Lower lobe of right lung (tissue), 2 donors: Measurements from ENCODE around the gene LRIT2. TPM values are rescaled to one million over a fixed set of nuclear protein-coding genes. Genes with fewer than 3 reads are reported as not detected.

Source experiments
- ATAC-seq, 2 donors: fragments of 200-7000 bp; cut with Tn5 transposase; one replicate each; pipeline ENCODE4 v1.9.1; 2020 to 2022; ENCODE audit warnings: mild to moderate bottlenecking in 2 of 2, moderate library complexity in 2 of 2
- DNase-seq: peaks from one replicate; pipeline ENCODE4 v3.0.0-alpha.2; 2020
- H3K27ac ChIP-seq: fragments of 200-600 bp; one replicate; pipeline ENCODE4 v1.8.0; 2022
- H3K27me3 ChIP-seq: fragments of 200-600 bp; one replicate; pipeline ENCODE4 v1.8.0; 2022; ENCODE audit warnings: low read depth
- H3K36me3 ChIP-seq: fragments of 200-600 bp; one replicate; pipeline ENCODE4 v1.8.0; 2022; ENCODE audit warnings: mild to moderate bottlenecking
- H3K4me1 ChIP-seq: fragments of 200-600 bp; one replicate; pipeline ENCODE4 v1.8.0; 2022
- H3K4me3 ChIP-seq: fragments of 200-600 bp; one replicate; pipeline ENCODE4 v1.8.0; 2022; ENCODE audit warnings: mild to moderate bottlenecking
- H3K9me3 ChIP-seq: fragments of 200-600 bp; one replicate; pipeline ENCODE4 v1.8.0; 2022
- CTCF ChIP-seq: fragments of 200-600 bp; IDR thresholded peaks from one replicate; pipeline ENCODE4 v1.8.0; 2022; ENCODE audit warnings: antibody characterized with exemption, mild to moderate bottlenecking
- intact Hi-C: fragments of 100-400 bp; cut with DNase I; formaldehyde crosslinking; loops from one replicate; pipeline ENCODE4 v1.11.0; 2022
- total RNA-seq: library from RNA; stranded (reverse); fragmentation: NEBNext Ultra II Directional; extraction: Animal tissue kit (Norgen Biotek cat#: 25700); gene quantifications from one replicate; pipeline ENCODE4 v1.2.1, GENCODE V29; 2021
- donor health status: DM: no; HTN: yes; CAD: no; lungs with severe emphysema.

Gene LRIT2
- total RNA-seq, 1 donor from 2014 or later, result not detected

GRCh38 chr10:84201244-84201606 is 24.1 kb downstream of the LRIT2 start:
- Histone ChIP-seq H3K4me3 (no peak overlapping the region), H3K36me3 (no peaks in the 10 kb centered on the region), H3K27ac (no peak overlapping the region), H3K27me3 (peaks cover 14% of the 10 kb centered on the region), H3K4me1 (no peaks in the 10 kb centered on the region), H3K9me3 (no peaks in the 10 kb centered on the region)
- DNase-seq (no peak), ATAC-seq (no peak)
- intact Hi-C loops, result no loop called here
- TF ChIP-seq CTCF, result no peak

GRCh38 chr10:84200537-84201243 is 24.7 kb downstream of the LRIT2 start:
- H3K9me3 ChIP-seq, result no peaks in the 10 kb centered on the region
- H3K4me3 ChIP-seq, result no peak overlapping the region
- no peaks in the 10 kb centered on the region for H3K4me1 ChIP-seq
- intact Hi-C loops, result no loop called here
- TF ChIP-seq CTCF, result no peak
- DNase-seq, result no peak
- peaks cover 15% of the 10 kb centered on the region for H3K27me3 ChIP-seq
- ATAC-seq, result no peak
- H3K27ac ChIP-seq, result no peak overlapping the region
- H3K36me3 ChIP-seq, result no peaks in the 10 kb centered on the region

- H3K4me3 ChIP-seq, result no peak overlapping the region
- H3K36me3 ChIP-seq, result no peaks in the 10 kb centered on the region
- H3K9me3 ChIP-seq, result no peaks in the 10 kb centered on the region
- no peak for TF ChIP-seq CTCF
- H3K27me3 ChIP-seq, result peaks cover 38% of the 10 kb centered on the region
- ATAC-seq, result no peak
- DNase-seq, result no peak
- no peak overlapping the region for H3K27ac ChIP-seq
- H3K4me1 ChIP-seq, result peaks cover 13% of the 10 kb centered on the region
- intact Hi-C loops, result no loop called here
Measured at GRCh38 chr10:84198206-84198915, 27.0 kb downstream of the LRIT2 start.

GRCh38 chr10:84197643-84198042 is 27.7 kb downstream of the LRIT2 start:
- H3K27me3 ChIP-seq, result peaks cover 43% of the 10 kb centered on the region

GRCh38 chr10:84196941-84197340 is 28.4 kb downstream of the LRIT2 start:
- no peak for DNase-seq
- Histone ChIP-seq H3K4me3 (no peak overlapping the region), H3K27ac (no peak overlapping the region), H3K27me3 (peaks cover 43% of the 10 kb centered on the region), H3K4me1 (peaks cover 13% of the 10 kb centered on the region), H3K36me3 (no peaks in the 10 kb centered on the region), H3K9me3 (no peaks in the 10 kb centered on the region)
- TF ChIP-seq CTCF, result no peak
- intact Hi-C loops, result no loop called here
- no peak for ATAC-seq

More at GRCh38 chr10:84197643-84198042, 27.7 kb downstream of the LRIT2 start:
- Histone ChIP-seq H3K4me1 (peaks cover 13% of the 10 kb centered on the region), H3K4me3 (no peak overlapping the region), H3K27ac (no peak overlapping the region), H3K36me3 (no peaks in the 10 kb centered on the region), H3K9me3 (no peaks in the 10 kb centered on the region)
- ATAC-seq (no peak), DNase-seq (no peak)
- TF ChIP-seq CTCF, result no peak
- intact Hi-C loops, result no loop called here
